HG02938 (cell line): ENCODE results near the gene P3R3URF.

Source experiments
- ATAC-seq: cut with Tn5 transposase; IDR thresholded peaks from one replicate; pipeline ENCODE4 v1.9.1; 2021; ENCODE audit warnings: mild to moderate bottlenecking, moderate library complexity; ENCODE audit not compliant: unreplicated experiment

P3R3URF gene

DNA sequence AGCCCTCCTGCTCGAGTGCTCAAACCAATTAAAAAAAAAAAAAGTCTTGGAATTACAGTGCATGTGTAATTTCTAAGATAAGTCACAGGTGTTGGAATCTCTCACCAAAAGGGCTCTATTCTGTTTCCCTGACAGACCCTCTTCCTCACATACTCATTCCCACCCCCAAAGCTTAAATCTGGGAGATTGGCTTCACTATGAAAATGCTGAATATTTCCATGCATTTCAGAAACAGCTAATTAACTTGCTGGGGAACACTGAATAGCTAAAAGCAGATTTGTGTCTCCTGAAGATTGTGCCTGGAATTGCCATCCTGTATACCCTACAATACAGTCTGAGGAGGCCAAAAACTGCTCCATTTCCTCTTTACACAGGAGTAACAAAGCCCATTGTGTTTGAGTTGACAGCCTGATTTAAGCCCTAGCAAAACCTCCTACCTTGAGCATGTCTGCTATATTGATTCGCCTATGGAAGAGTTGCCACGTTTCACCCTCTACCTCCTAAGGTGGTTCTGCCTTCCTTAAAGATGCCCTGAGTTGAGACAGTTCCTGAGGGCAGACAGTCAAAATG lies 42.4 kb downstream of the P3R3URF start:
- ATAC-seq: no peak

DNA sequence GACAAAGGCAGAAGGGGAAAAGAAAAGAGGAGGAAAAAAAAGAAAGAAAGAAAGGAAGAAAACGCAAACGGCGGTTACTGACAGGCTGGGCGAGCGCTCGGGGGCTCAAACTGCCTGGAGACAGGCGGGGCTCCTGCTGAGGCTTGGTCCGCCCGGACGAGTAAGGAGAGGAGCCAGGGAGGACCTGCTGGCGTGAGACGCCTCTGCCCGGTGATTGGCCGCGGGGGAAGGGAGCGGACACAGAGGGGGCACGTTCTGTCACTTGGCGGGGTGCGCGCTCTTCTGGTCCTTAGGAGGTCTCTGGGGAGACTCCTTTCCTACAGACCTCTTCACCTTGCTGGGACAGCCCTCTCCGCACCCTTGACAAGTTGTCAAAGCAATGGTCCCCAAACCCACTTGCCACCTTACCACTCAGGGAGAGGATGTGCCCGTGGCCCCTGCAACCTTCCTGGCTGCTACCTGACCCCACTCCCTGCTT lies 43.1 kb downstream of the P3R3URF start:
- ATAC-seq: peak; percentile 46

- peak; percentile 84 for ATAC-seq
Measured at GRCh38 chr1:46132529-46133180, 43.6 kb downstream of the P3R3URF start, which contains the start of gene PIK3R3. Gene PIK3R3, minus strand, starts transcription at chr1:46132629. Its CDS starts 677 bp downstream, at chr1:46131952.

DNA sequence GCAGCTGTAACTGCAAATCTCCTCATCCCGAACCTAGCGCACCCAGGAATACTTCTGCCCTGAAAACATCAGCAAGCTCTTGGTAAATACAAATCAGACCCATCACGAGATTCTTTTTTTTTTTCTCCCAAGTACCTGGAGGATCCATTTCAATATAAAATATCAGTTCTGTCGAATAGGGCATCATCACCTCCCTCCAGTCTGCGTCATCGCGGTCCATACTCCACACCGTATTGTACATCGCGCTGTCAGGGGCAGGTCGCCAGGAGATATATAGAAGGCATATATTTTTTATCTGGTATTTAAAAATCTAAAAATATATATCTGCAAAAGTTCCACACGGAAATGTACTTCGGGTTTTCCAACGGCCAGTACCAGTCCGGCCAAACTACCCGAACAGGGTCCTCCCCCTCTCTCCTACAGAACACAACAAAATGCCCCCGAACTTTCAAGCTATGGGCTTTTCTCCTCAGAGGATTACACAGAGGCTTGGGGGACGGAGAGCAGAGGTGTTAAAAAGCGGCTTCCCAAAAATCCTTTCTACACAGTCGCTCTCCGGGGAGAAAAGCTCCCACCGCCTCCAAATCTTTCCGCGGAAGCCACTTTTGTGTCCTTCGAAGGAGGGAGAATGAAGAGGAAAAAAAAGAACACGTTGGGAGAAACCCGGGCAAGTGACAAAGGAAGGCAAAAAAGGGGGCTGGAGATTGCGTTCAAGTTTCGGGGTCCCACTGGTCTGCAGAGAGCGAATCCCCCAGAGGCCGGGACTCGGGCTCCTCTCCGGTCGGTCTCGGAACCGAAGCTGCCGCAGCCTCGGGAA lies 44.4 kb downstream of the P3R3URF start:
- ATAC-seq: no peak

DNA sequence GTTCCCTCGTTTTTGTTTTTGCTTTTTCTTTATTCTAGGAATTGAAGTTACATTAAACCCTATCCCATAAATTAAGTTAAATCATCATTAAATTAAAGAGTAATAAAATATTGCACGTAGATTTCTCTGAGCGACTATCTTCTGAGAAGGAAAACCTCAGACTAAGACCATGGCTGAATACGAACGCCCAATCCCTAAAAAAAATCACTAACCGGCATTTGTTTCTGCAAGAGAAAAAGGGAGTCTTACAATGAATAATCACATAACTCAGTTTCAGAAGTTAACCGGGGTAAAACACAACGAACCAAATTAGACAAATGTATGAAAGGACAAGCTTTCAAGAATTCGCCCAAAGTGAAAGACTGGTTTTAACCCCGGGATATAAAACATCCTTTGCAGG lies 45.2 kb downstream of the P3R3URF start:
- ATAC-seq: no peak

- no peak for ATAC-seq
Measured at GRCh38 chr1:46130606-46131005, 45.7 kb downstream of the P3R3URF start.

- ATAC-seq: no peak
Measured at GRCh38 chr1:46130121-46130520, 46.2 kb downstream of the P3R3URF start.

DNA sequence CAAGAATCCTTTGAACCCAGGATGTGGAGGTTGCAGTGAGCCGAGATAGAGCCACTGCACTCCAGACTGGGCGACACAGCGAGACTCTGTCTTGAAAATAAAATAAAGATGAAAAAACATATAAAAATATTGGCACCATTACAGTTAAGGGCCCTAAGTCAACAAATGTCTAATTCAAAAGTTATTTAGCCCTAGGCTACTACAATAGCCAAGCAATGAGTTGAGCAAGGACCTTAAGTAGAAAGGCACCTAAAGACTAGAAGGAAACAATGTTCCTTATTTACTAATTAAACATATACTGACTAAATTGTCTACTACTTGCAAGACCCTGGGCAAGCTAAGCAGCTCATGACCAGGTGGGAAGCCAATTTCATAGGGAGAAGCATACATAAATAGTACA lies 47.9 kb downstream of the P3R3URF start:
- no peak for ATAC-seq
